HEK293T (cell line): ENCODE data around the gene SPINK4.

ENCODE experiments used
- CTCF ChIA-PET: fragments of 350-600 bp; formaldehyde crosslinking; extraction: SDS; loops from one replicate; lab custom pipeline; 2021; ENCODE audit warnings: antibody characterized with exemption, inconsistent platforms; lab: Yijun Ruan, JAX
- POLR2A ChIA-PET: fragments of 350-600 bp; formaldehyde crosslinking; extraction: SDS; loops from one replicate; lab custom pipeline; 2020; ENCODE audit warnings: antibody characterized with exemption, inconsistent platforms; lab: Yijun Ruan, JAX
- DNase-seq: peaks from one replicate; pipeline ENCODE4 v3.0.0; 2012; ENCODE audit warnings: mixed read lengths; ENCODE audit errors: extremely low spot score
- ARNT ChIP-seq: fragments of 450-650 bp; IDR thresholded peaks from 2 replicates; pipeline ENCODE4 v1.6.1; 2017; ENCODE audit warnings: mild to moderate bottlenecking
- BHLHE40 ChIP-seq: fragments of 450-650 bp; IDR thresholded peaks from 2 replicates; pipeline ENCODE4 v1.6.1; 2016; ENCODE audit warnings: mild to moderate bottlenecking, moderate library complexity, borderline replicate concordance
- CTBP1 ChIP-seq: fragments of 450-650 bp; IDR thresholded peaks from 2 replicates; pipeline ENCODE4 v1.6.1; 2016; ENCODE audit warnings: borderline replicate concordance
- ELF4 ChIP-seq: fragments of 450-650 bp; IDR thresholded peaks from 2 replicates; pipeline ENCODE4 v1.6.1; 2017; ENCODE audit warnings: antibody characterized with exemption
- FOXA1 ChIP-seq: fragments of 450-650 bp; IDR thresholded peaks from 2 replicates; pipeline ENCODE4 v1.6.1; 2016; ENCODE audit warnings: mild to moderate bottlenecking
- FOXK2 ChIP-seq: fragments of 450-650 bp; IDR thresholded peaks from 2 replicates; pipeline ENCODE4 v1.6.1; 2016; ENCODE audit warnings: mild to moderate bottlenecking
- FOXM1 ChIP-seq: fragments of 450-650 bp; IDR thresholded peaks from 2 replicates; pipeline ENCODE4 v1.6.1; 2017; ENCODE audit warnings: mild to moderate bottlenecking, borderline replicate concordance
- HDGF ChIP-seq: fragments of 450-650 bp; IDR thresholded peaks from 2 replicates; pipeline ENCODE4 v1.6.1; 2017; ENCODE audit warnings: antibody characterized with exemption, borderline replicate concordance
- L3MBTL2 ChIP-seq: fragments of 450-650 bp; conservative IDR thresholded peaks from 2 replicates; pipeline ENCODE4 v1.6.1; 2016; ENCODE audit warnings: mild to moderate bottlenecking
- LEF1 ChIP-seq: fragments of 450-650 bp; IDR thresholded peaks from 2 replicates; pipeline ENCODE4 v1.6.1; 2017; ENCODE audit warnings: mild to moderate bottlenecking, borderline replicate concordance
- NFRKB ChIP-seq: fragments of 450-650 bp; IDR thresholded peaks from 2 replicates; pipeline ENCODE4 v1.6.1; 2016; ENCODE audit warnings: mild to moderate bottlenecking, moderate library complexity
- SP1 ChIP-seq: fragments of 450-650 bp; IDR thresholded peaks from 2 replicates; pipeline ENCODE4 v1.6.1; 2017
- SUZ12 ChIP-seq: fragments of 450-650 bp; IDR thresholded peaks from 2 replicates; pipeline ENCODE4 v1.6.1; 2016; ENCODE audit warnings: mild to moderate bottlenecking
- TARDBP ChIP-seq: fragments of 450-650 bp; IDR thresholded peaks from 2 replicates; pipeline ENCODE4 v1.6.1; 2016
- ZNF384 ChIP-seq: fragments of 450-650 bp; IDR thresholded peaks from 2 replicates; pipeline ENCODE4 v1.6.1; 2016
- TF ChIP-seq, protein P1 (sequence below): fragments of 450-650 bp; IDR thresholded peaks from 2 replicates; pipeline ENCODE4 v1.6.1; 2016

SPINK4 gene

DNA sequence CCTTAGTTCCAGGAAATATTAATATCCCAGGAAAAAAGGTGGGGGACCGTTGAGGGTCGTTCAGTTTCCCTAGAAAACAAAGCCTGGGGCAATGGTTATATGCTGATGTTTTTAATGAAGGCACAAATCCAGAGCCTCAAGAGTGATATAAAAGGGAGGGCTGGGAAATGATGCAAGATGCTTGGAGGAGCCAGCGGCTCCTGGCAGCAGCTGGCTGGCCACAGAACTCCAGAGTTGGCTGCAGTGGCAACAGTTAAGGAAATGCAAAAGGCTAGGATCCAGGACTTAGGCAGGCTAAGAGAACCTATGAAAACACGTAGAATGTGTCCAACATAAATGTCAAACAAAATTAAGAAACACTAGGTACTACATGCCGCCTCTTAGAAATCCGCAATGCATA, 41.8 kb upstream of the SPINK4 start:
- CTCF ChIA-PET, result no interaction called here
- POLR2A ChIA-PET, result no interaction called here
- no peak for DNase-seq
- TF ChIP-seq ZNF384, result no peak
- TF ChIP-seq ELF4, result no peak
- no peak for TF ChIP-seq ARNT
- TF ChIP-seq, protein P1, sequence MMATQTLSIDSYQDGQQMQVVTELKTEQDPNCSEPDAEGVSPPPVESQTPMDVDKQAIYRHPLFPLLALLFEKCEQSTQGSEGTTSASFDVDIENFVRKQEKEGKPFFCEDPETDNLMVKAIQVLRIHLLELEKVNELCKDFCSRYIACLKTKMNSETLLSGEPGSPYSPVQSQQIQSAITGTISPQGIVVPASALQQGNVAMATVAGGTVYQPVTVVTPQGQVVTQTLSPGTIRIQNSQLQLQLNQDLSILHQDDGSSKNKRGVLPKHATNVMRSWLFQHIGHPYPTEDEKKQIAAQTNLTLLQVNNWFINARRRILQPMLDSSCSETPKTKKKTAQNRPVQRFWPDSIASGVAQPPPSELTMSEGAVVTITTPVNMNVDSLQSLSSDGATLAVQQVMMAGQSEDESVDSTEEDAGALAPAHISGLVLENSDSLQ, result no peak
- no peak for TF ChIP-seq FOXM1
- no peak for TF ChIP-seq BHLHE40
- no peak for TF ChIP-seq TARDBP
- no peak for TF ChIP-seq FOXA1
- no peak for TF ChIP-seq SP1
- no peak for TF ChIP-seq LEF1
- TF ChIP-seq FOXK2, result no peak
- no peak for TF ChIP-seq L3MBTL2
- TF ChIP-seq NFRKB, result no peak
- TF ChIP-seq SUZ12, result no peak
- TF ChIP-seq HDGF, result no peak
- no peak for TF ChIP-seq CTBP1

DNA sequence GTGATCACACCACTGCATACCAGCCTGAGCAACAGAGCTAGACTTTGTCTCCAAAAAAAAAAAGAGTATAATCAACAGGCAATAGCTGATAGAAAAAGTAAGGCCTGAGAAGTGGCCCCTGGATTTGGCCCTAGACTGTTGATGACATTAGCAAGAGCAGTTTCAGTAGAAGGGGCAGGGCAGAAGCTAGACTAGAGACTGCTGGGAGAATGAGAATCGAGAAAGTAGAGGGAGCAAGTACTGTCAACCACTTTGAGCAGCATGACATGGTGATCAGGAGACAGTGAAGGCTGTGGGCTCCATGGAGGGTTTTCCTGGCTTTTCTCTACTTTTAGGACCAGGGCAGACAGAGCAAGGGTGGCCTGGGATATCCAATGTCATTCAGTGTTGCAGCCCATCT, 37.9 kb upstream of the SPINK4 start:
- ChIA-PET POLR2A (no interaction called here), CTCF (no interaction called here)
- TF ChIP-seq TARDBP, result no peak
- TF ChIP-seq L3MBTL2, result no peak
- no peak for TF ChIP-seq CTBP1
- no peak for TF ChIP-seq ZNF384
- no peak for TF ChIP-seq SUZ12
- TF ChIP-seq ARNT, result no peak
- DNase-seq, result no peak

DNA sequence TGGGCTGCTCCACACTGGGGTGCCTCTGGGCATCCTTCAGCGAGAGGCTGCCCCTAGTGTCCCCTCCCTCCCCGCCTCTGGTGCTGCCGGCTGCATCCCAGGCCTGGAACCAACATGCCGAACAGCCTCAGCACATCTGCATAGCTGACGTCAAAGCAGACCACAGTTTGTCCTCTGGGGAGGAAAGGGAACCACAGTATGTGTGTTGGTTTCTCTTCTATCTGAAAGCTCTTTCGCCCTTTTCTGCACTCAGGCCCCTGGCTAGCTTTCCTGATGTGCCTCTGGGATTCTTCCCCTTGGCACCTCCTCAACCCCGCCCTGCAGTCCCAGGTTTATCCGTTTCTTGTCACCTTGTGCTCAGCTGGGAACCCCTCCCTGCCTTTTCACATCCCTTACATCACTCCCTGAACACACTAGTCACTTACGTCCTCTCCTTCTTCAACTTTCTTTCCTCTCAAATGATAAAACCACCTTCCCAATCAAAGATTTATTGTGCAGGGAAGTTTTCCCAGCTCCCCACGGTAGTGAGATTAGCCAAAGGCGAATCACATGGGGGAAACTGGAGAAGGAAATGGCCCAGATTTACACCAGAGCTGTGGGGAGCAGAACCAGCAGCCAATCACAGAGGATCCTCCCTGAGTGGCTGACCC, 37.3 kb upstream of the SPINK4 start:
- POLR2A ChIA-PET, result no interaction called here
- CTCF ChIA-PET, result no interaction called here

DNA sequence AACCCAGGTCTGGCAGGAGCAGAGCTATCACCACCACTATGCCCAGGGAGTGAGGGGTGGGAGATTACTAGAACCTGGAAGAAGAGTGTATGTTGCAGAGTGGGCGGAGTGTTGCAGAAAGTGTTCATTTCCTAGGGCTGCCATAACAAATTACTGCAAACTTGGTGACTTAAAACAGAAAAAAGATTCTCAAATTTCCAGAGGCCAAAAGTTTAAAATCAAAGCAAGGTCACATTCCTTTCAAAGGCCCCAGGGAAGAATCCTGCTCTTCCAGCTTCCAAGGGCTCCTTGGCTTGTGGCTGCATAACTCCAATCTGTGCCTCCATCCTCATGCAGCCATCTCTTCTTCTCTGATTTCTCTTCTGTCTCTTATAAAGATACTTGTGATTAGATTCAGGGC, 30.6 kb upstream of the SPINK4 start:
- no peak for DNase-seq
- ChIA-PET CTCF (no interaction called here), POLR2A (no interaction called here)

More for the DNA sequence above, 37.3 kb upstream of the SPINK4 start:
- TF ChIP-seq ARNT (no peak), FOXK2 (no peak), ZNF384 (no peak), FOXM1 (no peak), SUZ12 (no peak), L3MBTL2 (no peak), BHLHE40 (no peak), HDGF (no peak), SP1 (no peak), ELF4 (no peak)
- DNase-seq, result no peak

DNA sequence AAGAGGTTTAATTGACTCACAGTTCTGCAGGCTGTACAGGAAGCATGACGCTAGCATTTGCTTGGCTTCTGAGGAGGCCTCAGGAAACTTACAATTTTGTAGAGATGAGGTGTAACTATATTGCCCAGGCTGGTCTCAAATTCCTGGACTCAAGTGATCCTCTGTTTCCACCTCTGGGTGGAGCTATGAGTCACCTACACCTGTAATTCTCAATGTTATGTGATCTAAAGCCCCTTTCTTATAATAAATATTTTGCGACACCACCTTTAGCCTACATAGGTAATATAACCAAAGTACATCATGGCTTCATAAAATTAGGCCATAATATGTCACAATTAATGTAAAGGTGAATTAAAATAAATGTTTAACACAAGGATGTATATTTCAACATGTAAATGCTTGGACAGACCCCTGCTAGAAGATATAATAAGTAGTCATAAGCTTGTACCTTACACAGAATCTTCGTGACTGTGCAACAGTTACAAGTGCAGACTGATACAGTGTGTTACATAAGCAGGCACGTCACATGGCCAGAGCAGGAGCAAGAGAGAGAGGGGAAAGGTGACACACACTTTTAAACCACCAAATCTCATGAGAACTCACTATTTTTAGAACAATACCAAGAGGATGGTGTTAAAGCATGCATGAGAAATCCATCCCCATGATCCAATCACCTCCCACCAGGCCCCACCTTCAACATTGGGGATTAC, 29.8 kb upstream of the SPINK4 start:
- DNase-seq, result no peak
- ChIA-PET POLR2A (no interaction called here), CTCF (no interaction called here)
- TF ChIP-seq BHLHE40 (no peak), ARNT (no peak), L3MBTL2 (no peak), LEF1 (no peak), FOXM1 (no peak), CTBP1 (no peak), SUZ12 (no peak), SP1 (no peak), TARDBP (no peak), ELF4 (no peak), FOXA1 (no peak), NFRKB (no peak), ZNF384 (no peak), HDGF (no peak), FOXK2 (no peak)
- TF ChIP-seq, protein P1, result no peak

More for the DNA sequence above, 30.6 kb upstream of the SPINK4 start:
- TF ChIP-seq HDGF (no peak), CTBP1 (no peak), ARNT (no peak), L3MBTL2 (no peak), BHLHE40 (no peak), ELF4 (no peak), FOXA1 (no peak), FOXK2 (no peak), NFRKB (no peak), ZNF384 (no peak), LEF1 (no peak), FOXM1 (no peak), SUZ12 (no peak), SP1 (no peak), TARDBP (no peak)
- TF ChIP-seq, protein P1, result no peak
